CD4-positive, CD25-positive, alpha-beta regulatory T cell (primary cell): ENCODE data around the gene CHRNG. TPM values are rescaled to one million over a fixed set of nuclear protein-coding genes. Genes with fewer than 3 reads are reported as not detected.
A peak's percentile ranks its signal among the peaks of the same experiment; 100 is the strongest.

ENCODE experiments used
- ATAC-seq, 2 donors: fragments of 150-1000 bp; cut with Tn5 transposase; one replicate each; pipeline ENCODE4 v1.10.0; 2021; ENCODE audit warnings: low read depth in 2 of 2, moderate number of reproducible peaks in 2 of 2, moderate library complexity in 1 of 2
- DNase-seq, 3 donors: peaks; one replicate each; pipeline versions ENCODE4 v3.0.0 to v3.0.0-alpha.2; 2012 to 2022; ENCODE audit warnings: mixed read lengths in 1 of 3
- H3K27ac ChIP-seq: one replicate; pipeline ENCODE4 v1.7.0; 2013; ENCODE audit warnings: mild to moderate bottlenecking, low read length; ENCODE audit not compliant: insufficient read depth, poor library complexity, severe bottlenecking
- H3K27me3 ChIP-seq: one replicate; pipeline ENCODE4 v1.7.0; 2013; ENCODE audit warnings: low read length; ENCODE audit not compliant: control insufficient read depth, insufficient read depth
- H3K36me3 ChIP-seq: one replicate; pipeline ENCODE4 v1.7.0; 2013; ENCODE audit warnings: mild to moderate bottlenecking, low read length, moderate library complexity; ENCODE audit not compliant: control insufficient read depth, insufficient read depth
- H3K4me1 ChIP-seq: 2 replicates; pipeline ENCODE4 v1.7.0; 2013; ENCODE audit warnings: mild to moderate bottlenecking, low read length; ENCODE audit not compliant: insufficient read depth, control insufficient read depth, poor library complexity, severe bottlenecking
- H3K4me3 ChIP-seq: one replicate; pipeline ENCODE4 v1.7.0; 2013; ENCODE audit warnings: low read depth, mild to moderate bottlenecking, low read length, moderate library complexity
- H3K9me3 ChIP-seq, 2 experiments: 1 replicate in 1 of 2; 2 replicates in 1 of 2; pipeline ENCODE4 v1.7.0; 2013; ENCODE audit warnings: low read length in 2 of 2, mild to moderate bottlenecking in 1 of 2, moderate library complexity in 1 of 2; ENCODE audit not compliant: control insufficient read depth in 2 of 2
- H3K27ac Mint-ChIP-seq, 3 donors: one replicate each; pipeline ENCODE4 v1.8.0; 2020 to 2022; ENCODE audit warnings: mild to moderate bottlenecking in 3 of 3, mixed read lengths in 3 of 3, moderate library complexity in 2 of 3
- H3K27me3 Mint-ChIP-seq: one replicate; pipeline ENCODE4 v1.8.0; 2022; ENCODE audit warnings: mild to moderate bottlenecking, mixed read lengths
- H3K36me3 Mint-ChIP-seq: one replicate; pipeline ENCODE4 v1.8.0; 2020; ENCODE audit warnings: mixed read lengths
- H3K4me1 Mint-ChIP-seq, 4 donors: one replicate each; pipeline ENCODE4 v1.8.0; 2020 to 2022; ENCODE audit warnings: mixed read lengths in 4 of 4, mild to moderate bottlenecking in 1 of 4
- H3K4me3 Mint-ChIP-seq, 4 donors: one replicate each; pipeline ENCODE4 v1.8.0; 2020 to 2022; ENCODE audit warnings: mild to moderate bottlenecking in 4 of 4, mixed read lengths in 4 of 4, moderate library complexity in 3 of 4
- H3K9me3 Mint-ChIP-seq, 7 donors: one replicate each; pipeline ENCODE4 v1.8.0; 2020 to 2022; ENCODE audit warnings: mixed read lengths in 7 of 7, mild to moderate bottlenecking in 3 of 7, moderate library complexity in 2 of 7
- polyA plus RNA-seq, 4 donors: library from polyadenylated mRNA; unstranded; fragments of 300-500 nt; fragmentation: Illumina TruSeq; gene quantifications; one replicate each; pipeline ENCODE4 v1.2.3, GENCODE V29; 2021
- total RNA-seq: library from RNA; stranded (reverse); gene quantifications from one replicate; pipeline ENCODE4 v1.2.3, GENCODE V29; 2022

Gene CHRNG
- total and polyA plus RNA-seq, 5 donors from 2014 or later = 0.07 TPM; not detected in 4

- peak overlapping the region; percentile 97 to 100 (median 99) for H3K27ac Mint-ChIP-seq
- Histone ChIP-seq H3K27me3 (no peaks in the 10 kb centered on the region), H3K4me1 (peaks cover 39% of the 10 kb centered on the region), H3K9me3 (no peaks in the 10 kb centered on the region), H3K36me3 (peaks cover 25% of the 10 kb centered on the region), H3K4me3 (peak overlapping the region; percentile 90), H3K27ac (peak overlapping the region; percentile 95)
- no peaks in the 10 kb centered on the region for H3K27me3 Mint-ChIP-seq
- peaks cover 47% of the 10 kb centered on the region for H3K36me3 Mint-ChIP-seq
- no peak for DNase-seq
- peaks cover 29 to 92% (median 77%) of the 10 kb centered on the region in 4 donors for H3K4me1 Mint-ChIP-seq
- peaks cover 0 to 2% (median 0%) of the 10 kb centered on the region in 7 donors for H3K9me3 Mint-ChIP-seq
- ATAC-seq = no peak
- H3K4me3 Mint-ChIP-seq = peak overlapping the region; percentile 93 to 100 (median 98)
Measured at GRCh38 chr2:232551250-232551638, 11.8 kb downstream of the CHRNG start.

- Mint-ChIP-seq H3K4me1 (peaks cover 29 to 91% (median 76%) of the 10 kb centered on the region in 4 donors), H3K9me3 (peaks cover 0 to 2% (median 0%) of the 10 kb centered on the region in 7 donors), H3K4me3 (peak overlapping the region; percentile 93 to 100 (median 98)), H3K27me3 (no peaks in the 10 kb centered on the region), H3K27ac (peak overlapping the region; percentile 97 to 100 (median 99)), H3K36me3 (peaks cover 44% of the 10 kb centered on the region)
- DNase-seq = no peak
- Histone ChIP-seq H3K4me1 (peaks cover 35% of the 10 kb centered on the region), H3K27me3 (no peaks in the 10 kb centered on the region), H3K9me3 (no peaks in the 10 kb centered on the region), H3K27ac (peak overlapping the region; percentile 95), H3K36me3 (peaks cover 25% of the 10 kb centered on the region), H3K4me3 (peak overlapping the region; percentile 90)
- ATAC-seq = no peak
Measured at GRCh38 chr2:232551776-232552175, 12.3 kb downstream of the CHRNG start.

- peaks cover 20% of the 10 kb centered on the region for H3K4me1 ChIP-seq
- ATAC-seq (no peak), DNase-seq (no peak)
- H3K4me3 Mint-ChIP-seq = no peak overlapping the region
- no peaks in the 10 kb centered on the region for H3K9me3 Mint-ChIP-seq
- H3K9me3 ChIP-seq = no peaks in the 10 kb centered on the region
- H3K27me3 ChIP-seq = no peaks in the 10 kb centered on the region
- H3K27ac ChIP-seq = no peak overlapping the region
- peaks cover 60% of the 10 kb centered on the region for H3K36me3 ChIP-seq
- peaks cover 56% of the 10 kb centered on the region for H3K36me3 Mint-ChIP-seq
- no peak overlapping the region for H3K27ac Mint-ChIP-seq
- no peaks in the 10 kb centered on the region for H3K27me3 Mint-ChIP-seq
- H3K4me1 Mint-ChIP-seq = peaks cover 27 to 54% (median 49%) of the 10 kb centered on the region in 4 donors
- H3K4me3 ChIP-seq = no peak overlapping the region
Measured at GRCh38 chr2:232556426-232556825, 16.9 kb downstream of the CHRNG start.

GRCh38 chr2:232562515-232563151, 23.1 kb downstream of the CHRNG start:
- no peaks in the 10 kb centered on the region for H3K27me3 Mint-ChIP-seq
- H3K27me3 ChIP-seq = no peaks in the 10 kb centered on the region
- no peaks in the 10 kb centered on the region for H3K9me3 Mint-ChIP-seq
- no peak for DNase-seq
- peaks cover 0 to 9% (median 4%) of the 10 kb centered on the region in 4 donors for H3K4me1 Mint-ChIP-seq
- H3K4me3 ChIP-seq = no peak overlapping the region
- no peak overlapping the region for H3K4me3 Mint-ChIP-seq
- peaks cover 81% of the 10 kb centered on the region for H3K36me3 ChIP-seq
- no peak for ATAC-seq
- peaks cover 56% of the 10 kb centered on the region for H3K36me3 Mint-ChIP-seq
- no peak overlapping the region for H3K27ac Mint-ChIP-seq
- H3K9me3 ChIP-seq = no peaks in the 10 kb centered on the region
- H3K4me1 ChIP-seq = no peaks in the 10 kb centered on the region
- no peak overlapping the region for H3K27ac ChIP-seq

GRCh38 chr2:232563580-232563979, 24.1 kb downstream of the CHRNG start:
- no peak for ATAC-seq

GRCh38 chr2:232567721-232568120, 28.2 kb downstream of the CHRNG start:
- Mint-ChIP-seq H3K27ac (no peak overlapping the region), H3K27me3 (no peaks in the 10 kb centered on the region), H3K9me3 (no peaks in the 10 kb centered on the region), H3K4me1 (peaks cover 0 to 6% (median under 1%) of the 10 kb centered on the region in 4 donors), H3K4me3 (no peak overlapping the region), H3K36me3 (peaks cover 72% of the 10 kb centered on the region)
- Histone ChIP-seq H3K9me3 (no peaks in the 10 kb centered on the region), H3K4me1 (no peaks in the 10 kb centered on the region), H3K4me3 (no peak overlapping the region), H3K27ac (no peak overlapping the region), H3K36me3 (peaks cover 89% of the 10 kb centered on the region), H3K27me3 (no peaks in the 10 kb centered on the region)
- ATAC-seq (no peak), DNase-seq (no peak)

More at GRCh38 chr2:232563580-232563979, 24.1 kb downstream of the CHRNG start:
- Histone ChIP-seq H3K4me1 (no peaks in the 10 kb centered on the region), H3K9me3 (no peaks in the 10 kb centered on the region), H3K4me3 (no peak overlapping the region), H3K27ac (no peak overlapping the region), H3K36me3 (peaks cover 81% of the 10 kb centered on the region), H3K27me3 (no peaks in the 10 kb centered on the region)
- H3K4me1 Mint-ChIP-seq = peaks cover 0 to 9% (median 3%) of the 10 kb centered on the region in 4 donors
- H3K36me3 Mint-ChIP-seq = peaks cover 60% of the 10 kb centered on the region
- DNase-seq = no peak
- H3K4me3 Mint-ChIP-seq = no peak overlapping the region
- H3K9me3 Mint-ChIP-seq = no peaks in the 10 kb centered on the region
- H3K27me3 Mint-ChIP-seq = no peaks in the 10 kb centered on the region
- H3K27ac Mint-ChIP-seq = no peak overlapping the region

GRCh38 chr2:232568161-232568560, 28.7 kb downstream of the CHRNG start:
- no peak overlapping the region for H3K4me3 ChIP-seq
- H3K36me3 Mint-ChIP-seq = peaks cover 76% of the 10 kb centered on the region
- H3K4me1 Mint-ChIP-seq = peaks cover 0 to 6% (median 1%) of the 10 kb centered on the region in 4 donors
- no peaks in the 10 kb centered on the region for H3K4me1 ChIP-seq
- H3K9me3 Mint-ChIP-seq = no peaks in the 10 kb centered on the region
- H3K27ac Mint-ChIP-seq = no peak overlapping the region
- ATAC-seq (no peak), DNase-seq (no peak)
- H3K27me3 ChIP-seq = no peaks in the 10 kb centered on the region
- H3K36me3 ChIP-seq = peaks cover 91% of the 10 kb centered on the region
- H3K27ac ChIP-seq = no peak overlapping the region
- H3K4me3 Mint-ChIP-seq = no peak overlapping the region
- no peaks in the 10 kb centered on the region for H3K27me3 Mint-ChIP-seq
- H3K9me3 ChIP-seq = no peaks in the 10 kb centered on the region

GRCh38 chr2:232569541-232569940, 30.0 kb downstream of the CHRNG start:
- Histone ChIP-seq H3K27me3 (no peaks in the 10 kb centered on the region), H3K4me3 (no peak overlapping the region), H3K36me3 (peaks cover 93% of the 10 kb centered on the region), H3K9me3 (no peaks in the 10 kb centered on the region), H3K4me1 (no peaks in the 10 kb centered on the region), H3K27ac (no peak overlapping the region)
- Mint-ChIP-seq H3K4me3 (no peak overlapping the region), H3K27ac (peak overlapping the region in 1 of 3 donors; percentile 45), H3K27me3 (no peaks in the 10 kb centered on the region), H3K36me3 (peaks cover 73% of the 10 kb centered on the region), H3K4me1 (peaks cover 0 to 6% (median 1%) of the 10 kb centered on the region in 4 donors), H3K9me3 (no peaks in the 10 kb centered on the region)
- ATAC-seq (no peak), DNase-seq (no peak)
